Measurements from ENCODE around the gene LCOR.

LCOR gene

DNA sequence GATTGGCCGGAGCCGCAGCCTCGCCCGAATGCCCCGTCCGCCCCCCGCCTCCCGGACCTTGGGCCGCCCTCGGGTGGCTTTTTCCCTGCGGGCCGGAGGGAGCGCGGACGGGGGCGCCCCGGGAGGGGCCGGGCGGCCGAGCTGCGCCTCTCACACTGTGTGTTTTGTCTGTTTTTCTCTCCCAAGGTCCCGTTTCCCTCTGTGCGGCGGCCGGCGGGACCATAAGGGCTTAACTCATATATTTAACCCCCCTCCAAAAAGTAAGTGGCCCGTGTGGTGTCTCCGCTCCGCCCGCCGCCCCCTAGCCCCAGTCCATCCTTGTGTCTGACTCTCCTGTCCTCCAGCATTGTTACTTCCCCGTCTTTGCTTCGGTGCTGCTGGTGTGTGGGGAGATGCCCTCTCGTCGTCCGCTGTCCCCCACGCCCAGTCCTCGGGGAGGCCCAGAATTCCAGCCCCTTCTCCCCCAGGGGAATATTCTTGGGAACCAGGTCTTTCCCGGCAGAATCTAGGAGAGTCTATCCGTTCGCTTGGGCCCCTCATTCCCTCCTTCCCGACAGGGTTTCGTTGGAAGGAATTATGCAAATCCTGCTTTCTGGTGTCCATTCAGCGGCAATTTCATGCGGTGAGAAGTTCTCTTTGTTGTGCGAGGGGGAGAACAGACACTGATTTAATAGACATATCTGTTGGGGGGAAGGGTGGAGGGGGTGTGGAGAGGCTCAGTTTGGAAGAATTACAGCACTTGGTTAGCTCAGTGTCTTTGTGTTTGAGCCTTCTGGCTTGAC, 1.3 kb downstream of the LCOR start:
- DNase-seq, result no peak
- TF ChIP-seq, protein P1, sequence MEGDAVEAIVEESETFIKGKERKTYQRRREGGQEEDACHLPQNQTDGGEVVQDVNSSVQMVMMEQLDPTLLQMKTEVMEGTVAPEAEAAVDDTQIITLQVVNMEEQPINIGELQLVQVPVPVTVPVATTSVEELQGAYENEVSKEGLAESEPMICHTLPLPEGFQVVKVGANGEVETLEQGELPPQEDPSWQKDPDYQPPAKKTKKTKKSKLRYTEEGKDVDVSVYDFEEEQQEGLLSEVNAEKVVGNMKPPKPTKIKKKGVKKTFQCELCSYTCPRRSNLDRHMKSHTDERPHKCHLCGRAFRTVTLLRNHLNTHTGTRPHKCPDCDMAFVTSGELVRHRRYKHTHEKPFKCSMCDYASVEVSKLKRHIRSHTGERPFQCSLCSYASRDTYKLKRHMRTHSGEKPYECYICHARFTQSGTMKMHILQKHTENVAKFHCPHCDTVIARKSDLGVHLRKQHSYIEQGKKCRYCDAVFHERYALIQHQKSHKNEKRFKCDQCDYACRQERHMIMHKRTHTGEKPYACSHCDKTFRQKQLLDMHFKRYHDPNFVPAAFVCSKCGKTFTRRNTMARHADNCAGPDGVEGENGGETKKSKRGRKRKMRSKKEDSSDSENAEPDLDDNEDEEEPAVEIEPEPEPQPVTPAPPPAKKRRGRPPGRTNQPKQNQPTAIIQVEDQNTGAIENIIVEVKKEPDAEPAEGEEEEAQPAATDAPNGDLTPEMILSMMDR (IDR thresholded peaks at IDR 0.05; ENCODE audit: low read depth, low read length, missing control alignments), result no peak
- peak overlapping the region; percentile 83 for H3K27ac ChIP-seq
- peak overlapping the region; percentile 84 for H3K4me3 ChIP-seq (ENCODE audit: low read depth, low read length)
- no peaks in the 10 kb centered on the region for H3K27me3 ChIP-seq (replicated peaks)
- H3K36me3 ChIP-seq (replicated peaks), result no peaks in the 10 kb centered on the region
- in situ Hi-C loops (cut with HindIII; ENCODE audit: low pct_ligation_motif_present, low sequenced_read_pairs), result no loop called here

- in situ Hi-C loops (cut with HindIII; ENCODE audit: low pct_ligation_motif_present, low sequenced_read_pairs), result no loop called here
- Histone ChIP-seq H3K27me3 (replicated peaks) (no peaks in the 10 kb centered on the region), H3K4me3 (ENCODE audit: low read depth, low read length) (peak overlapping the region; percentile 84), H3K36me3 (replicated peaks) (no peaks in the 10 kb centered on the region), H3K27ac (peak overlapping the region; percentile 83)
- DNase-seq, result no peak
- TF ChIP-seq, protein P1 (IDR thresholded peaks at IDR 0.05; ENCODE audit: low read depth, low read length, missing control alignments), result no peak
Measured at GRCh38 chr10:96834120-96834519, 2.0 kb downstream of the LCOR start.

DNA sequence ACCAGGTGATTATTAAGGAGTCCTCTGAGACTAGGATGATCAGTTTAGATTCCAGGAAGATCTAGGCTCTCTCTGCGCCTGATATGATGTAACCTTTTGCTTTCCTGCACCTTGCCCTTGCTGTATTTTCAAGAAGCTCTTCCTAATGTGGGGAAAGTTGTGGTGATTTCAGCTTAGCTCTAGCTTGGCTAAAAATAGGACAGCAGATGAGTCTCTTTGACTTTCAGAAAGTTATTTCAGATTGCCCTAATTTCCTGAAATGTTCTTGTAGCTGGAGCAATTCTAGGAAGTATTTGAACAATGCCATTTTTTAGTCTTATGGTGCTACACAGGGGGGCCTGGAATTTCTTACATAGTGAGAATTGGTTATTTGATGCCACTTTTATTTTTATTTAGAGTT, 3.8 kb downstream of the LCOR start:
- no peaks in the 10 kb centered on the region for H3K27me3 ChIP-seq (replicated peaks)
- TF ChIP-seq, protein P1 (IDR thresholded peaks at IDR 0.05; ENCODE audit: low read depth, low read length, missing control alignments), result no peak
- no peak for DNase-seq
- H3K36me3 ChIP-seq (replicated peaks), result no peaks in the 10 kb centered on the region
- no peak overlapping the region for H3K4me3 ChIP-seq (ENCODE audit: low read depth, low read length)
- in situ Hi-C loops (cut with HindIII; ENCODE audit: low pct_ligation_motif_present, low sequenced_read_pairs), result no loop called here
- no peak overlapping the region for H3K27ac ChIP-seq

GRCh38 chr10:96838529-96838928, 6.4 kb downstream of the LCOR start:
- Histone ChIP-seq H3K27me3 (replicated peaks) (no peaks in the 10 kb centered on the region), H3K36me3 (replicated peaks) (no peaks in the 10 kb centered on the region), H3K4me3 (ENCODE audit: low read depth, low read length) (no peak overlapping the region), H3K27ac (no peak overlapping the region)
- TF ChIP-seq, protein P1 (IDR thresholded peaks at IDR 0.05; ENCODE audit: low read depth, low read length, missing control alignments), result no peak
- in situ Hi-C loops (cut with HindIII; ENCODE audit: low pct_ligation_motif_present, low sequenced_read_pairs), result no loop called here
- no peak for DNase-seq

DNA sequence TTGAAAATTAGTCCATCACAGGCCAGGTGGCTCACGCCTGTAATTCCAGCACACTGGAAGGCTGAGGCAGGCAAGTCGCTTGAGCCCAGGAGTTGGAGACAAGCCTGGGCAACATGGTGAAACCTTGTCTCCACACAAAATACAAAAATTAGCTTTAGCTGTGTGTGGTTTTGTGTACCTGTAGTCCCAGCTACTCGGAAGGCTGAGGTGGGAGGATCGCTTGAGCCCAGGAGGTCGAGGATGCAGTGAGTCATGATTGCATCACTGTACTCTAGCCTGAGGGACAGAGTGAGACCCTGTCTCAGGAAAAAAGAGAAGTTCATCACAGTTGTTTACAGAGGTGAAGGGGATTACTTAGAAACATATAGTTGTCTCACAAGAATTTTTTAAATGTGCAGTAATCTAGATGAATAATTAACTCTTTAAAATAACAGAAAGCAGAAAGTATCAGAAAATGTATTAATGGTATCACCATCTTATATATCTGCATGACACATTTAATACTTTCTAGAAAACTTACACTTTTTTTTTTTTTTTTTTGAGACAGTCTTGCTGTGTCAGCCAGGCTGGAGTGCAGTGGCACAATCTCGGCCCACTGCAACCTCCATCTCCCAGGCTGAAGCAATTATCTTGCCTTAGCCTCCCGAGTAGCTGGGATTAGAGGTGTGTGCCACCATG, 8.9 kb downstream of the LCOR start:
- Histone ChIP-seq H3K36me3 (replicated peaks) (no peaks in the 10 kb centered on the region), H3K4me3 (ENCODE audit: low read depth, low read length) (no peak overlapping the region), H3K27ac (no peak overlapping the region), H3K27me3 (replicated peaks) (no peaks in the 10 kb centered on the region)
- in situ Hi-C loops (cut with HindIII; ENCODE audit: low pct_ligation_motif_present, low sequenced_read_pairs), result no loop called here
- TF ChIP-seq, protein P1 (IDR thresholded peaks at IDR 0.05; ENCODE audit: low read depth, low read length, missing control alignments), result no peak
- peak; percentile 44 for DNase-seq

Measured in brain microvascular endothelial cell (primary cell).